GM12872 (cell line): ENCODE data around the gene CDC45.

Source experiments
- CTCF ChIP-seq: IDR thresholded peaks from 3 replicates; pipeline ENCODE4 v1.5.1; 2011; ENCODE audit warnings: low read depth, mild to moderate bottlenecking, low read length, moderate library complexity; ENCODE audit not compliant: insufficient read depth

The CDC45 gene

GRCh38 chr22:19503367-19503766 is 23.6 kb downstream of the CDC45 start:
- no peak for TF ChIP-seq CTCF

- TF ChIP-seq CTCF, result no peak
Measured at GRCh38 chr22:19503869-19504268, 24.1 kb downstream of the CDC45 start.

- no peak for TF ChIP-seq CTCF
Measured at GRCh38 chr22:19504900-19505734, 25.4 kb downstream of the CDC45 start.

- TF ChIP-seq CTCF, result no peak
Measured at GRCh38 chr22:19505735-19506126, 26.0 kb downstream of the CDC45 start.

- no peak for TF ChIP-seq CTCF
Measured at GRCh38 chr22:19506212-19506611, 26.5 kb downstream of the CDC45 start.

GRCh38 chr22:19507534-19507861 is 27.8 kb downstream of the CDC45 start:
- TF ChIP-seq CTCF, result no peak

GRCh38 chr22:19508024-19508776 is 28.5 kb downstream of the CDC45 start:
- TF ChIP-seq CTCF, result no peak
